ENCODE data around the gene PHF21A. TPM values are rescaled to one million over a fixed set of nuclear protein-coding genes. Genes with fewer than 3 reads are reported as not detected.

The PHF21A gene
- total RNA-seq, 1 donor from 2014 or later: 69.7 TPM

DNA sequence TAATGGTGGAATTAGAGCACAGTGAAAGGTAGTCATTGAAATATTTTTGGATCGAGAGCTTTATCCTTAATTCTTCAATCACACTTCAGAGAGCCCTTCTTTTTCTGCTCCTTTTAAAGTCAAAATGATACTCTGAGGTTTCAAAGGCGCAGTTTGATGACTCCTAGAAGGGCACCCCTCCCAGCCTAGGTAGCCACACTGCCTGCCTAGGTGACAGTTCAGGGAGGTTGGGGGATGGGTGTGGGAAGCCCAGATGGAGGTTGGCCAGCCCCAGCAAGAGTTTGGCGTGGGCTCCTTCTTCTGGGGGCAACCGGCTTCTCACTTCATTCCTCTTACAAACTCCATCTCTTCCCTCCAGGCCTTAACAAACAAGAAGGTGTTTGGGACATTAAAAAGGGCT is 28.6 kb upstream of the PHF21A start:
- H3K27me3 ChIP-seq: no peaks in the 10 kb centered on the region
- TF ChIP-seq, protein P1, sequence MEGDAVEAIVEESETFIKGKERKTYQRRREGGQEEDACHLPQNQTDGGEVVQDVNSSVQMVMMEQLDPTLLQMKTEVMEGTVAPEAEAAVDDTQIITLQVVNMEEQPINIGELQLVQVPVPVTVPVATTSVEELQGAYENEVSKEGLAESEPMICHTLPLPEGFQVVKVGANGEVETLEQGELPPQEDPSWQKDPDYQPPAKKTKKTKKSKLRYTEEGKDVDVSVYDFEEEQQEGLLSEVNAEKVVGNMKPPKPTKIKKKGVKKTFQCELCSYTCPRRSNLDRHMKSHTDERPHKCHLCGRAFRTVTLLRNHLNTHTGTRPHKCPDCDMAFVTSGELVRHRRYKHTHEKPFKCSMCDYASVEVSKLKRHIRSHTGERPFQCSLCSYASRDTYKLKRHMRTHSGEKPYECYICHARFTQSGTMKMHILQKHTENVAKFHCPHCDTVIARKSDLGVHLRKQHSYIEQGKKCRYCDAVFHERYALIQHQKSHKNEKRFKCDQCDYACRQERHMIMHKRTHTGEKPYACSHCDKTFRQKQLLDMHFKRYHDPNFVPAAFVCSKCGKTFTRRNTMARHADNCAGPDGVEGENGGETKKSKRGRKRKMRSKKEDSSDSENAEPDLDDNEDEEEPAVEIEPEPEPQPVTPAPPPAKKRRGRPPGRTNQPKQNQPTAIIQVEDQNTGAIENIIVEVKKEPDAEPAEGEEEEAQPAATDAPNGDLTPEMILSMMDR (IDR thresholded peaks at IDR 0.05): no peak
- no peak overlapping the region for H3K4me3 ChIP-seq
- no peak for DNase-seq (ENCODE audit: low spot score in 2 of 2)
- H3K4me1 ChIP-seq: no peaks in the 10 kb centered on the region
- intact Hi-C loops (cut with DNase I): no loop called here
- H3K27ac ChIP-seq: no peak overlapping the region
- no peaks in the 10 kb centered on the region for H3K36me3 ChIP-seq
- H3K9me3 ChIP-seq: no peaks in the 10 kb centered on the region

DNA sequence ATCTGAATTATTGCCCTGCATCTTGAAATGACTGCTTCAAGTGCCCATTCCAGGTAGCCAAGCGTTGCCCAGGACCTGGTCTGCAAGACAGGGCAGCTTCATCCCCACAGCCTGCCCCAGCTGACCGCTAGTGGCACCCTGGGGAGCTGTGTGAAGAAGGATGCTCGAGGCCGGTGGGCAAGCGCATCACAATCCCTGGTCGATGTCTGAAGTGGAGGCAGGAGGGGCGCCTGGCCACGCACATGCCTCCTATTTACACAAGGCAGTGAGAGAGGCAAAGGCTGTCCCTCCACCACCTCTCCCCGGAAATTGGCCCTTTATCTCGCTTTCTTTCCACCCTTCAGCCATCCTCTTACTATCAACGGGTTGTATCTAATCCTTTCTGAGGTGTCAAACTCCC is 28.1 kb upstream of the PHF21A start:
- Histone ChIP-seq H3K4me3 (no peak overlapping the region), H3K36me3 (no peaks in the 10 kb centered on the region), H3K27ac (no peak overlapping the region), H3K27me3 (no peaks in the 10 kb centered on the region), H3K4me1 (no peaks in the 10 kb centered on the region), H3K9me3 (no peaks in the 10 kb centered on the region)
- no peak for DNase-seq (ENCODE audit: low spot score in 2 of 2)
- intact Hi-C loops (cut with DNase I): no loop called here
- TF ChIP-seq, protein P1 (IDR thresholded peaks at IDR 0.05): no peak

DNA sequence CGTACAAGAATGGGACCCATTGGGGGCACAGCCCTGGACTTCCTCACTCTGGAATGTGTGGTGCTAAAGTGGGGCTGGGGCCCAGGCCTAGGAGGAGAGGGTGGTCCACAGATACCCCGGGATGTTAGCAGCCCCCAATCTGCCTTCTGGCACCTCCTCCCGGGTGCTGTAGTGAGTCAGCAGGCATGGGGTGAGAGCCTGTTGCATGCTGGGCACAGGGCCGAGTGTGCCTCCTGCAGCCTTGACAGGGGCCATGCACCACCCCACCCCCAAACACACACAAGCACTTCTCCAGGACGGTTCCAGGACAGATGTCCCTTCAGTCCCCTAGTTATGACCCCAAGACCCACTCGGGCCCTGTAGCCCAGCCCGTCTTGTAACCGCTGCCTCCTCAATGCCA is 23.5 kb upstream of the PHF21A start:
- Histone ChIP-seq H3K27ac (no peak overlapping the region), H3K4me3 (no peak overlapping the region), H3K9me3 (no peaks in the 10 kb centered on the region), H3K27me3 (no peaks in the 10 kb centered on the region), H3K4me1 (no peaks in the 10 kb centered on the region), H3K36me3 (no peaks in the 10 kb centered on the region)
- TF ChIP-seq, protein P1 (IDR thresholded peaks at IDR 0.05): no peak
- DNase-seq (ENCODE audit: low spot score in 2 of 2): no peak
- intact Hi-C loops (cut with DNase I): no loop called here

DNA sequence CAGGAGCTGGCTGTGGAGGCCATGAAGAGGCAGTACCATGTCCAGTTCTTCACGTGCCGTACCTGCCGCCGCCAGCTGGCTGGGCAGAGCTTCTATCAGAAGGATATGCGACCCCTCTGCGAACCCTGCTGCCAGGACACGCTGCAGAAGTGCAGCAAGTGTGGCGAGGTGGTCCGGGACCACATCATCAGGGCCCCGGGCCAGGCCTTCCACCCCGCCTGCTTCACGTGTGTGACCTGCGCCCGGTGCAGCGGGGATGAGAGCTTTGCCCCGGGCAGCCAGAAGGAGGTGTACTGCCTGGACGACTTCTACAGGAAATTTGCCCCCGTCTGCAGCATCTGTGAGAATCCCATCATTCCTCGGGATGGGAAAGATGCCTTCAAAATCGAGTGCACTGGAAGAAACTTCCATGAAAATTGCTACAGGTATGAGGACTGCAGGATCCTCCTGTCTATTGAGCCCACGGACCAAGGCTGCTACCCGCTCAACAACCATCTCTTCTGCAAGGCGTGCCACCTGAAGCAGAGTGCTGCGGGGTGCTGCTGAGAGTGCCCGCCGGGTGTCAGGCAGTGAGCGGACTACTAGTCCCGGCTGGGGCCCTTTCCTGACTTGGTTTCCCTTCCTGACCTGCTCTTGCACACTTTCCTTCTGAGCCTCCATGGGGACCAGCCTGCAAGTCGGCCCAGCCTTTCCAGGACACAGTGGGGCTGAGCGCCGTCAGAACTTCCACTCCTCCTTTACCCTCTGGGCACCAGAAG is 22.0 kb upstream of the PHF21A start:
- no peaks in the 10 kb centered on the region for H3K9me3 ChIP-seq
- no peaks in the 10 kb centered on the region for H3K36me3 ChIP-seq
- TF ChIP-seq, protein P1 (IDR thresholded peaks at IDR 0.05): no peak
- no peak for DNase-seq (ENCODE audit: low spot score in 2 of 2)
- H3K27ac ChIP-seq: no peak overlapping the region
- intact Hi-C loops (cut with DNase I): no loop called here
- H3K27me3 ChIP-seq: no peaks in the 10 kb centered on the region
- H3K4me1 ChIP-seq: no peaks in the 10 kb centered on the region
- no peak overlapping the region for H3K4me3 ChIP-seq

DNA sequence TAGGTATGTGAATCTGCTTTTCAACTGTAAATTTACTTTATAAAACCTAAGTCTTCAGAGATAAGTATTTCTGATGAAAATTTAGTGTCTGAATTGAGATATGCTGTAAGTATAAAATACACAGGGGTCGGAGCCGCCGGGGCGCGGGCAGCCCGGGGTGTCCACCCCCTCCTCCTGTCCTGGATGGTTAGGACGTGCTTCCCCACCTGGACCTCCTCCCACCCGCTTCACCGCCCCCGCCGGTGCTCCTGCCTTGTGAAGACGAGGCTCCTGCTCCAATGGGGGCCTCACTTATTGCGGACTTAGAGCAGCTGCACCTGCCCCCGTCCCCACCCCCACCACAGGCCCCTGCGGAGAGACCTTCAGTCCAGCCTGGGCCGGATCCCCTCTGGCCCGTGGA is 21.3 kb upstream of the PHF21A start:
- H3K27me3 ChIP-seq: no peaks in the 10 kb centered on the region
- H3K9me3 ChIP-seq: no peaks in the 10 kb centered on the region
- H3K27ac ChIP-seq: no peak overlapping the region
- no peak for DNase-seq (ENCODE audit: low spot score in 2 of 2)
- intact Hi-C loops (cut with DNase I): no loop called here
- no peaks in the 10 kb centered on the region for H3K36me3 ChIP-seq
- no peaks in the 10 kb centered on the region for H3K4me1 ChIP-seq
- TF ChIP-seq, protein P1 (IDR thresholded peaks at IDR 0.05): no peak
- no peak overlapping the region for H3K4me3 ChIP-seq

DNA sequence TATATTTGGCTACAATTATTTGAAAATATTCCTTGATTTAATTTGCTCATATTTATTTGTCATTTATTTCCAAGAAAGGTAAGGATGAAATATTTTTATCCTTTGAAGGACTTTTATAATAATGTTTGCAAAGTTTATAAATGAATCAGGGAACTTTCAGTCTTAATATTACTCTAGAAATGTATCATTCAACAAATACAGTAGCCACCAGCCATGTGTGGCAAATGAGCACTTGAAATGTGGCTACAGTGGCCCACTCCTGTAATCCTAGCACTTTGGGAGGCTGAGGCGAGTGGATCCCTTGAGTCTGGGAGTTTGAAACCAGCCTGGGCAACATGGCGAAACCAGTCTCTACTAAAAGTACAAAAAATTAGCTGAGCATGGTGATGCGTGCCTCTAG is 20.3 kb upstream of the PHF21A start:
- H3K9me3 ChIP-seq: no peaks in the 10 kb centered on the region
- DNase-seq (ENCODE audit: low spot score in 2 of 2): no peak
- no peaks in the 10 kb centered on the region for H3K36me3 ChIP-seq
- H3K27ac ChIP-seq: no peak overlapping the region
- no peaks in the 10 kb centered on the region for H3K4me1 ChIP-seq
- no peaks in the 10 kb centered on the region for H3K27me3 ChIP-seq
- intact Hi-C loops (cut with DNase I): no loop called here
- TF ChIP-seq, protein P1 (IDR thresholded peaks at IDR 0.05): no peak
- no peak overlapping the region for H3K4me3 ChIP-seq

Measured in ascending aorta (tissue), 2 donors.